ENCODE data around the gene PIP5K1B. TPM values are rescaled to one million over a fixed set of nuclear protein-coding genes. Genes with fewer than 3 reads are reported as not detected.

PIP5K1B gene
- total and polyA plus RNA-seq, 2 of the 13 experiments (the other 11 are each of a cell fraction or from before 2014, with no cell fraction given) = 15.8 to 17.5 TPM

- peaks cover 6 to 22% of the 10 kb centered on the region in 2 experiments; a peak in 4 of 5 replicates for H3K36me3 ChIP-seq (replicated peaks in 1 of 2; ENCODE audit: control insufficient read depth in 1 of 2, insufficient read depth in 2 of 2, low read length in 2 of 2)
- no peak overlapping the region for H3K4me2 ChIP-seq (ENCODE audit: low read depth, low read length)
- no peak for ATAC-seq
- ChIA-PET CTCF (ENCODE audit: low intra/inter-chr PET ratio, low total read pairs) (no interaction called here), POLR2A (no interaction called here)
- TF ChIP-seq MAFF (IDR thresholded peaks at IDR 0.05; ENCODE audit: low read depth, low read length) (peak; percentile 59; the same call in 1 of the 2 replicates), ZNF605 (CRISPR knock-in tag; IDR thresholded peaks at IDR 0.05) (no peak), MYPOP (CRISPR knock-in tag; IDR thresholded peaks at IDR 0.05) (no peak), NBN (conservative IDR thresholded peaks at IDR 0.05) (no peak), ZNF556 (CRISPR knock-in tag; IDR thresholded peaks at IDR 0.05; ENCODE audit: borderline replicate concordance) (no peak), MAFK (conservative IDR thresholded peaks at IDR 0.05 in 1 of 2, IDR thresholded peaks at IDR 0.05 in 1 of 2; ENCODE audit: low read length in 2 of 2) (peak; percentile 23 to 76; a peak in 3 of 4 replicates)
- H3K27ac ChIP-seq (ENCODE audit: extremely low read length, insufficient read depth, low read length) = no peak overlapping the region
- H3K9ac ChIP-seq (ENCODE audit: insufficient read depth, low read depth, low read length) = no peak overlapping the region
- no peak for DNase-seq (ENCODE audit: low spot score)
- intact Hi-C loops (cut with micrococcal nuclease; ENCODE audit: unreplicated experiment) = no loop called here
- no peak overlapping the region for H3K4me3 ChIP-seq (replicated peaks in 1 of 3; ENCODE audit: insufficient read depth in 1 of 3, low read depth in 2 of 3, low read length in 3 of 3)
- no peaks in the 10 kb centered on the region for H3K79me2 ChIP-seq (ENCODE audit: insufficient read depth, low read length)
- H2AFZ ChIP-seq (ENCODE audit: low read length) = no peak overlapping the region
- in situ Hi-C loops (cut with HindIII; ENCODE audit: extremely low pct_ligation_motif_present, low pct_unique_long_range_greater_than_20kb) = loop anchor here (10.0 kb wide), 1 partner anchor 79 kb away; no protein-coding TSS in a partner anchor
- BruUV-seq (replicated peaks) = no TSS peak
- H3K9me3 ChIP-seq (ENCODE audit: low read length) = no peaks in the 10 kb centered on the region
- H4K20me1 ChIP-seq (ENCODE audit: insufficient read depth, low read length) = no peaks in the 10 kb centered on the region
- H3K27me3 ChIP-seq (ENCODE audit: control insufficient read depth in 1 of 2, insufficient read depth in 2 of 2, low read length in 2 of 2) = no peaks in the 10 kb centered on the region
- no peaks in the 10 kb centered on the region for H3K4me1 ChIP-seq (ENCODE audit: insufficient read depth, low read length)
- no peak for FAIRE-seq
Measured at GRCh38 chr9:68923480-68923879, 218.4 kb downstream of the PIP5K1B start.

- no peaks in the 10 kb centered on the region for H4K20me1 ChIP-seq (ENCODE audit: insufficient read depth, low read length)
- no peaks in the 10 kb centered on the region for H3K79me2 ChIP-seq (ENCODE audit: insufficient read depth, low read length)
- no TSS peak for BruUV-seq (replicated peaks)
- ChIA-PET POLR2A (no interaction called here), CTCF (ENCODE audit: low intra/inter-chr PET ratio, low total read pairs) (no interaction called here)
- no peak overlapping the region for H3K27ac ChIP-seq (ENCODE audit: extremely low read length, insufficient read depth, low read length)
- no peak overlapping the region for H3K4me3 ChIP-seq (replicated peaks in 1 of 3; ENCODE audit: insufficient read depth in 1 of 3, low read depth in 2 of 3, low read length in 3 of 3)
- TF ChIP-seq NKX3-1 (CRISPR knock-in tag; IDR thresholded peaks at IDR 0.05) (no peak), NFE2L2 (IDR thresholded peaks at IDR 0.05; ENCODE audit: low read length) (no peak), ZFP90 (CRISPR knock-in tag; IDR thresholded peaks at IDR 0.05; ENCODE audit: borderline replicate concordance) (no peak), BHLHE40 (IDR thresholded peaks at IDR 0.05; ENCODE audit: low read length) (no peak), ZNF180 (CRISPR knock-in tag; IDR thresholded peaks at IDR 0.05; ENCODE audit: borderline replicate concordance, low read depth) (no peak)
- H2AFZ ChIP-seq (ENCODE audit: low read length) = no peak overlapping the region
- intact Hi-C loops (cut with micrococcal nuclease; ENCODE audit: unreplicated experiment) (no loop called here), in situ Hi-C loops (cut with HindIII; ENCODE audit: extremely low pct_ligation_motif_present, low pct_unique_long_range_greater_than_20kb) (loop anchor here (10.0 kb wide), 1 partner anchor 80 kb away; no protein-coding TSS in a partner anchor)
- no peak overlapping the region for H3K9ac ChIP-seq (ENCODE audit: insufficient read depth, low read depth, low read length)
- peaks cover 2 to 17% of the 10 kb centered on the region in 2 experiments for H3K36me3 ChIP-seq (replicated peaks in 1 of 2; ENCODE audit: control insufficient read depth in 1 of 2, insufficient read depth in 2 of 2, low read length in 2 of 2)
- no peaks in the 10 kb centered on the region for H3K27me3 ChIP-seq (ENCODE audit: control insufficient read depth in 1 of 2, insufficient read depth in 2 of 2, low read length in 2 of 2)
- ATAC-seq (no peak), DNase-seq (ENCODE audit: low spot score) (no peak), FAIRE-seq (no peak)
- no peaks in the 10 kb centered on the region for H3K4me1 ChIP-seq (ENCODE audit: insufficient read depth, low read length)
- H3K4me2 ChIP-seq (ENCODE audit: low read depth, low read length) = no peak overlapping the region
- H3K9me3 ChIP-seq (ENCODE audit: low read length) = no peaks in the 10 kb centered on the region
- whole genome bisulfite sequencing (ENCODE audit: low lambda C conversion rate) = 80% methylated on average over 6 of the region's 6 CpGs
Measured at GRCh38 chr9:68925175-68925574, 220.1 kb downstream of the PIP5K1B start.
